Activated T-cell treated with anti-CD3 and anti-CD28 coated beads for 4 hours (primary cell): ENCODE data around the gene KRT74.

ENCODE experiments used
- DNase-seq: peaks from one replicate; pipeline ENCODE4 v3.0.0-alpha.2; 2020

The KRT74 gene

DNA sequence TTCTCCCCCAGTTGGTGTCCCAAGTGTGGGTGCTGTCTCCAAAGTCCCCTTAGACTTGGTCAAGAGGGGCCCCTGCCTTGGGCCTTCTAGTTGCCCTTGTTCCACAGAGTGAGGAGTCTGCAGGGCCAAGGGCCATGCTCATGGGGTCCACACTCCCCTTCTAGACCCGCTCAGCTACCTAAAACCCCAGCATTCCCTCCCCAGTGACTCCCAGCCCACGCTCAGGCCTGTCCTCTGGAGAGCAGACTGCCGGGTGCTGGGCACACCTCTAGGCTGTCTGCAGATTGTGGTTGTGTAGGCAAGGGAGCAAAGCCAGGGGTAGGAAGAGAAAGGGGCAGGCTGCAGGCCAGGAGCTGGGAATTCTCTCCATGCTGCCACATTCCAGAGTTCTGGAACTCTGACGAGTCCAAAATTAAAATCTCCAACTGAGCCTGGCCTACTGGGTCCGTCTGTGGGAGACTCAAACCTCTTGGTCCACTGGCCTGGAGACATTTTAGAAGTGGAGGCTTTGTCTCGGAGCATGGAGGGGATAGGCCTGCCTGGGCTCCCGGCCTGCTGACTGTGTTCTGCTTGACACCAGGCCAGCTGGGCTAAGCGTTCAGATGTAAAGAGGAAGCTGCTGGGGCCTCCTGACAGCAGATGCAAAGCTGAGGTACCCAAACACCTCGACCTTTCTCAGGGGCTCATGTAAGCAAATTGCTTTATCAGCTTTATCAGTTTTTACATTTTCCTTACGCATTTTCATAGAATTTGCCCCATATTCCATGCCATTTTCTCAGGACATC is 39.8 kb downstream of the KRT74 start:
- DNase-seq: no peak

DNA sequence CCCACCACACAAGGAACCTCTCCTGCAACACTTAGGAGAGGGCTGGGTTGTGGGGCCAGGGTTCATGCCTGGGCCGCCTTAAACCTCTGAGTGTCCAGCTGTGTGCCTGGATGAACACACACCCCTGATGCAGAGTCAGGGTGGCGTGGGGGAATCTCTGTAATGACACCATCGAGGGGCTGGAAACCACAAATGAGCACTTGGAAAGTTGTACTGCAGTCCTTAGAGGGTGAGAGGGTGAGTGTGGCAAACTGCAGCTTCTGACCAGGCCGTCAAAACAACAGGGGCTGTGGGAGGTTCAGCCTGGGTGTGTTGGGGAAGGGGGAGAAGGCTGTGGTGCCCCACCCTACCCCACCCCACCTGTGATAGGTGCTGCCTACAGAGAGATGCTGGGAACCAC is 41.0 kb downstream of the KRT74 start:
- DNase-seq: no peak

DNA sequence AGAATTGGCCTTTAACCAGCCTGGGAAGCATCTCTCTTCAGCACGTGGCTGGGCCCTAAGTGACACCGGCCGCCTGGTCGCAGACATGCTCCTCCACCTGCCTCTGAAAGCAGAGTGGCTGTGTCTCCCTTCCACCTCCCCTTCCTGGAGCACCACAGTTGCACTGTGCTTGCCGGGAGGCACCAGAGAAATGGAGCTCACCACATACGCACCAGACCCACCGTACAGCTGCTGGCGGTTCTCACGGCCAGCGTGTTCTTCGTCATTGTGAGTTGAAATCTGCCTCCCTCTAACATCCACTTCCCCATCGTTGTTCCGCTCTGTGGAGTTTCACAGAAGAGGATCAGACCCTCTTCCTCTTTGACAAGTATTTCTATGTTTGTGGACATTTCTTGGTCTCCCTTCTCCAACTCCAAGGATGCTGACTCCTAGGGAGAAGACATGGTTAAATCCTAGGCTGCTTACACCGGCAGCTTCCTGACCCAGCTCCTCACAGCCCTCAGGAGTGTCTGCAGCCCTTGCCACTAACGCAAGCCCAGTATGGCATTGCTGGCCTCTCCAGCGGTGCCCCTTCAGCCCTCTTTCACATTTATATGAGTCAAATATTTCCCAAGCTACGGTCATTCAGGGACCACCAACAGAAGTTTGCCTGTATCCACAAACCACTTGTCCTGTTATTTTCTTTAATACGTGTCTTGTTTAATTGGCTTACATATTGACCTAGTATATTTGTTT is 41.9 kb downstream of the KRT74 start:
- DNase-seq: no peak

DNA sequence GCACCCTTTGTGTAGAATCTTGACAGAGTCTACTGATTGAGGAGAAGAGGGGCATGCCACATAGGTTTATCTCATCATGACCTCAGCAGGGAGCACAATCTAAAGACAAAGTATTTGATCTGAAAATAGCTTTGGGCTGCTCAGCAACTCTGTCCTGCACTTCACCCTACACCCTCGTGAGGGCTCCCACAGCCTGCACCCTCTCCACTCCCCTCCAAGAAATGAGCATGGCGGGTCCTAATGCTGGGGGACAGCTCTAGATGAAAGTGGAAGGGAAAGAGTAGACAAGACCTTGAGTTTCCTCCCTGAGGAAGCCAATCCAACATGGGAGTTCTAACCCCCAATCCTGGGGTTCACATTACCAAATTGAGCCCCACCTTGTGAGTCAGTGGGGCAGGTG is 42.7 kb downstream of the KRT74 start:
- DNase-seq: no peak

DNA sequence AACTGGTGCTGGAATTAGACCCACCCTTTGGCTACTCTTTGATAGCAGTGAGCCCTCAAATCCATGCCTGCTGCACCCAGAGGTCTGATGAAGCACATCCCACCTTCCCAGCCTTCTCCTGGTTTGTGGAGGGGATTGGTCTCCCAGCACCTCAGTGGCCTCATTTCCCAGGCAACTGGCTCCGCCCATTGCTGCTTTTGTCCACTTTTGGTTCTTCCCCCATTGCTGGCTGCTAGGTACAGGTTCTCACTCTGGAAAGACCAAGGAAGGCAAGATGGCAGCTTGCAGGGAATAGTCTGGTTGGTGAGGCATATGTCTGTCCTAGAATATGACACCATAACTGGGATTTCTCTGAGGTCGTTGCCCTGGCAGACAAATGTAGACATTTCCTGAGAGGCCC is 43.3 kb downstream of the KRT74 start:
- DNase-seq: no peak

DNA sequence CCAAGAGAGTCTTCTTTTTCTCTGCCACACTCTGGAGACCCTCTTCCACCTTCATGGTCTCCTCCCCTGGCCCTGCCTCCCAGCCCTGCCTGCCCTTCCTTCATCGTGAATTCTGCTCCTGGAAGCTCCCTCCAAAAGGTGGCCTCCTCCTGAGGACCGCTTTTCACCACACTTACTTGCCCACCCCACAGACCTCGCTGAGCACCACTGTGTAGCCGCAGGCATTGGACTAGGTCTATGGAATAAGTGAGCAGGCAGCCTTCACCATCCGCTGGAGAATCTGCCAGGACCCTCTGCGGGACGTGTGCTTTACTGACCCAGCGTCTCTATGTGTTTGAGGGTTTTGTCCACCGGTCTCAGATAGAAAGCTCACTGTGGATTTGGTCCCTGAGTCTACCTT is 43.8 kb downstream of the KRT74 start:
- DNase-seq: no peak

DNA sequence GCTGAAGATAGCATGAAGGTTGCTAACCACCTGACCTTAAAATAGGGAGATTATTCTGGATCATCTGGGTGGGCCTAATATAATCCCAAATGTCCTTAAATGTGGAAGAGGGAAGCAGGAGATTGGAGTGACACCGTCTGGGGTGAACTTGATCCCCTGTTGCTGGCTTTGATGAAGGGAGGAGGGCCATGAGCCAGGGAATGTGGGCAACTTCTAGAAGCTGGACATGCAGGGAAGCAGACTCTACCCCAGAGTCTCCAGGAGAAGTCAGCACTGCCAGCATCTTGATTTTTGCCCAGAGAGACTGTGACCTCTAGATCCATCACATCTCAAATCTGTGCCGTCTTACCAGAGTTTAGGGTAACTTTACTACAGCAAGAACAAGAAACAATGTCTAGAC is 44.2 kb downstream of the KRT74 start:
- DNase-seq: no peak

DNA sequence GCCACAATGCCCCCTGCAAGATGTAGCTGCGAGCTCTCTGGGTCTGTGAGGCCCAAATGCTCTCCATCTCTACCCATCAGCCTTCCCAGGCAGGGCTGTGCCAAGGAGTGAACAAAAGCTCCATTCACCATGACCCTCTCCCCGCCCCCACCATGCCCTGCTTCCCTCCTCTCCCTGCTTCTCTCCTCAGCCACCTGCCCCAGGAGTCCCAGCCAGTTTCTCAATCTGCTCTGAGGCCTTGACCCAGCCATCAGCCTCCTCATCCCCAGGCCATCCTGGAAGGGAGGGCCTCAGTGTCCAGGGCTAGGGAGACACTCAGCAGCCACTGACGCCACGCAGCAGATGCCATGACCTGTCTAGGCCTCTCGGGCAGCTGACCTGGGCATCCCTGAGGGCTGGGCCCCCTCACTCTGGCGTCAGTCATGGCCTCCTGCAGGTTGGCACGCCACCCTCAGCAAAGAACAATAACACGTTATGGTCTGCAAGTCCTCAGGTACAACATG is 45.0 kb downstream of the KRT74 start:
- DNase-seq: no peak

DNA sequence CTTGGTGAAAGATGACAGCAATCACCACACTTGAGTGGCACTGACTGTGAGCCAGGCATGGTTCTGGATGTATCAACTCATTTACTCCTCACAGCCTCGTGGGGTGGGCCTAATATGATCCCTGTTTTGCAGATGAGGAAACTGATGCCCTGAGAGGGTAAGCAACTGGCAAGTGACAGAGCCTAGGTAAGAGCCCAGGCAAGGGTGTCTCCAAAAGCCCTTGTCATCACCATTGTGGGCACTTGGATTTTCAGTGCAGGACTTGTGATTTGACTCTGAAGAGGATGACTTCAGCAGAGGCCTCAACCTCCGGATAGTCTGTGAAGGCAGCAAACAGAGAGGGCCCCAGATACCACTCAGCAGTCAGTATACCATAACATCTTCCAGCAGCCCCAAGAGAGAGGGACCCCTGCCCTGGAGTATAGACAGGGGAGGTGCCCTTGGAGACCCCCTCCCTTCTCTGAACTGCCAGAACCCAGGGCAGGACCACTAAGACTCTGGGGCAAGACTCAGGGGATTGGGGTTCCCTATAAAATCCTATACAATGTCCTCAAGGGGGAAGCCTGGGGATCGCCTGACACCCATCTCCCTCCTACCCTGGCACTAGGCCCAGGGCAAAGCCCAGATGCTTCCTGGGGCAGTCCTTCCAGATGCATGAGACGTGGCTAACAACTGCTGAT is 46.4 kb downstream of the KRT74 start:
- DNase-seq: no peak

DNA sequence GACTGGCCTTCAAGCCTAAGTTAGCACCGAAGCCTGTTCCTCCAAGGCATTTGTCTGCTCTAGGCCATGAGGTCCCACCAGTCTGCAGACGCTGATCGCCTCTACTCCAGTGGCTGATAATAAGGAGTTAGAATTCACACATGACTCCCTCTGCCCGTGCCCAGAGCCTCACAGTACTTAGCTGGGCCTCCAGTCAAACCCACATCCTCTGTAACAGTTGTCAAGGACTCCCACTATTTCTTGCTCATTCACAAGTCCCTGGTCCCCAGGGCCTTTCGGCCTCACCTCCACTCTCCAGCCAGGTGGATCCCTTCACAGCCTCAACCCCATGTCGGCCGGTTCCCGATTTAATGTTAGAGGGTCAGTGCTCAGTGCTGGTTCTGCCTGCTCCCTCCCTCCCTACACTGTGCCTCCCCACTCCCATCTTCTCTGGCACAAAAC is 47.1 kb downstream of the KRT74 start:
- DNase-seq: no peak

DNA sequence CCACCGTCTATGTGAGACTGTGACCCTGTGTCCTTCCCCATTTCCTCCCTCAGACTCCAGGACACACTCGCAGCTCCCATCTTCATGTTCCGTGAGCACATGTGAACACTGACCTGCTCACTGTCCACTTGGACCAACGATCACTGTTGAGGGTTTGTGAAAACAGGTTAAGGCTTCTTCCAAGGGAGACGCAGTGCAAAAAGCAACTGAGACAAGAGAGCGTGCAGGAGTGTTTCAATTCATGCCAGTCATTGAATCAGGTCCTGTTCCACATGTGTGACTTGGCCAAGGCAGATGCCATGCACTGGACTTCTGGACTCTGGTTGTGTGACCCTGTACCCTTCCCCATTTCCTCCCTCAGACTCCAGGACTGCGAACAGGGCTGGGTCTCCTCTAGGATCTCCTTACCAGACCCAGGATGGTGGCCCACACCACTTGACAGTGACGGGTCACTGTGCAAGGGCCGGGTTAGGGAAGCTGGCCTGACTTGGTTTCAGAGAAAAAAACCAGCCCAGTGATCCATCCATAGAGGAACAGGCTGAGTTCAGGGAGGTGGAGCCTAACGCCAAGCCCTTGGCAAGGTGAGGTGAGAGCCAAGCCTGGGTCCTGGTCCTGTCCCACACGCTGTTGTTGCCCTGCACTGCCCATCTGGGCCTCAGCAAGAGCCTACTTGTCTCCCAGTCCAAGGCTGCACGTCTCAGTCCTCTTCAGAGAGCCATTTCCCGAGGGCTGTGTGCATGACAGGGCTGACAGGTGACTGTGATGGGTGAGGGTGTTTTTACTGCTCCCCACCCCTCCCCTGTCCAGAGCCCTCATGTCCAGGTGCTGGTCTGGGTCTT is 47.8 kb downstream of the KRT74 start:
- no peak for DNase-seq

DNA sequence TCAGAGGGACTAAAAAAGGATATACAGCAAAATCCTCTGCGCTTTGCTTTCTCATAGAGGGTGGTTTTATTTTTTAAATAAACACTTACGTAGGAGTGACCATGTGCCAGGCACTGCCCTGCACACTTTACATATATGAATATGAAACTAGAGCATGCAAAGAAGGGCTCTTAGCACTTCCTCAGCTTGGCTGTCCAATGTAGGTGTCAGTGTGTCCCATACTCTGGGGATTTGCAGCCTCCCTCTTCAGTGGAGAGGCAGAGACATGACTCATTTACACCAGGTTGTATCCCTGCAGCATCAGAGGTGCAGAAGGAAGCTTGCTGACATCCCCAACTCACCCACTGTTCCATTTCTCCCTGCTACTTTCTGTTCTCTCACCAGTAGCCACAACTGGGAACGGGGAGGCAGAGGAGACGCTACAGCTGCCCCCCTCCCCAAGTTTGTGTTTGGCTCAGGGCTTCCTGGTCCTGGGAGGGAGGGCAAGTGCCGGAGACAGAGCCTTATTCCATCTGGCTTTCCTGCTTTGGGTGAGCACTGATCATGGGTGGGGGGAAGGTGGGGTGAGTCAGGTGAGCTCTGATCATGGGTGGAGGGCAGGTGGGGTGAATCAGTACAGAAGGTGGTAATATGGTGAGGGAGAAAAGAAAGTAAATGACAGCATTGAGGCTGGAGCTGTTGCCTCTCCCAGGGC is 48.6 kb downstream of the KRT74 start:
- no peak for DNase-seq

DNA sequence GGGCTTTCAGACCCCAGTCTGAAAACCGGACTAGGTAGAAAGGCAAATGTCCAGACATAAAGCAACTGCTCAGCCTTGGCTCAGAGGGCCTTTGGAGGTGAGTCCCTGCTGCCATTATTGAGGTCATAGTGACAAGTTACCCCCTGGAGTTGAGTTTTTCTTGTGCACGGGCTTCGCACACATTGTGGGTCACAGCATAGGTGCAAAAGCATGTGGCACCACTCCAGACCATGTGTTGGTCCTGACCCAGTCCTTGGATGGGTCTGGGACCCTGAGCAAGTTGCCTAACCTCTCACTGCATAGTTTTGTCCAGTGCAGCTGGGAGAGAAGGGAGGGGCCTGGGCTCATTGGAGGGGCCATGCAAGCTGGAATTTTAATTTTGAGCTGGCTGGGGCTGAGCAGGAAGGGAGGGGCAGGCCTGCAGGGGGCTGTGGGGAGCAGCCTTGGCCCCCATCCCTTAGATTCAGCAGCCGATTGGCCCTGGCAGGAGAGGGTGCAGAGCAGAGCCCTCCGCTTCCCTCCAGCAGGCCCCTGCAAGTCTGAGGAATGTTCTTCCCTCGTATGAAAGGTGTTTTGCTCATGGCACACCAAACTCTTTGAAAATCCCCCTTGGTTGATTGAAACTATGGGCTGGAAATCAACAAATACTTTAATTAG is 49.3 kb downstream of the KRT74 start:
- no peak for DNase-seq

DNA sequence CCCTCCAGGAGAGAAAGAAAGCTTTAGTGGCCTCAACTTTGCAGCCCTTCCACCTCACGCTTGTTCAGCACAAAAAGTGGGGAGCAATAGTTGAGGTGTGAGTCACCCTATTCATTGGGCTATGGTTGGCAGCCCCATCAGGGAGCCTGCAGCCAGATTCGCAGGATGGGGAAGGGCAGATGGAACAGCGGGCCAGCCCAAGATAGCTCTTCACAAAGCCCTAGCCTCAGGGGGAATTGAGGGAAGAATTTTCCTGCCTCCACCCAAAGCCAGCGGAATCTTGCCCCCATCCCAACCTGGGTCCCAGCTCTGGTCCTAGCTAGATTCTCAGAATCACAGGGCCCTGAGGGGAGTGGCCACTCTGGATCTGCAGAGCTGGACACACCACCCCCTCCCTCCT is 49.8 kb downstream of the KRT74 start:
- no peak for DNase-seq

DNA sequence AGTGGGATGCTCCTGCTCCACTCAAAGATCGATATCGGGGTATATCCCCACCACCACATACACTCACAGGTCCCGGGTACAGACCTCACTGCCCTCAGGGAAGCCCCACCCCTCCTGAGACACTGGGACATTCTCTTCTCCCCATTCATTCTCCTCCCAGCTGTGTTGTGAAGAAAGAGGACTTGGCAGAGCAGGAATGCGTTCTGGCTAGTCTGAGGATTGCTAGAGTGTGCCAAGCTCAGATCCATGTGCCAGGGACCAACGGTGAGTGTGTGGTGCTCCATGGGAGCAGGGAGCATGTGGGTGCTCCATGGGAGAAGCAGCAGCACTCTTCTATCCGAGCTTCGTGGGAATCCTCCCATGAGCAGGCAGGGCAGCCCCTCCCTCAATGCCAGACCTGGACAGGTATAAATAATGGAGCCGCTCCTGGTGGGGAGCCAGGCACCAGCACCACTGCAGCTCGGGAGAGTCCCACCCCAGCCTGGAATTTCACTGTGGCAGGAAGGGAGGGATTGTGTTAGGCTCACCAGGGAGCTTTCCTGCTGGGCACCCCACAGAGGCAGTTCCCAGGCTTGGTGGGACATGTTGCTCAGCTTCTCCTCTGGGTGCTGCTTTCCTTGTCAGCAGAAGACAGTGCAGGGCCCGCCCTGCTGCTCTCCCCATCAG is 51.2 kb downstream of the KRT74 start:
- no peak for DNase-seq

DNA sequence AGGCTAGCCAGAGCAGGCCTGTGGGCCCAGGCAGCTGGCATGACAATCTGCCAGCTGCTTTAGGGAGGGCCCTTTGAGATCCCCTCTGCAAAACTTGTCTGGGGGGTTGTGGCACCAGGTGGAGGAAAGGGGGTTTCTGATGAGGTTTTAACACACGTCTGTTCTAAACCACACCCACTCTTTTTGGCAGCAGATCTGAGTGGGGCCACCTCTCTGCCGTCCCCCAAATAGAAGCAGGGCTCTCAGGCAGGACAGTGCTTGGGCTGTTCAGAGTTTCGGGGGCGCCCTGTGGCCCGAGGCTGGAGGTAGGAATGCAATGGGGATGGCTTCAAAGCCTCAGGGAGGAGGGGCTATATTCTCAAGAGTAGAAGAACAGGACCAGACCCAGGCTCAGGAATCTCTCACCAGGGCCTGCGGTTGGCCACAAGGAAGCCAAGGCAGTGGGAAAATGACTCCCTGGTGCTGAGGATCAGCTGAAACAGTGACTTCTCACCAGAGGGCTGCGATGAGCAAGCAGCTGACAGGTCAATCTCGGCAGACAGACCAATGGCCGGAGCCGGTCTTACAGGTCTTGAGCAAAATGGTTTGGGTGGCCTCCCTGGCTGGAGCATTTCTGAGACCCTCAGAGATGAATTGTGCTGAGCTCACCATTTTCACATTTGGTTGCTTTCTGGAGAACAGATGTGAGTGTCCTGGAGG is 51.9 kb downstream of the KRT74 start:
- DNase-seq: no peak

DNA sequence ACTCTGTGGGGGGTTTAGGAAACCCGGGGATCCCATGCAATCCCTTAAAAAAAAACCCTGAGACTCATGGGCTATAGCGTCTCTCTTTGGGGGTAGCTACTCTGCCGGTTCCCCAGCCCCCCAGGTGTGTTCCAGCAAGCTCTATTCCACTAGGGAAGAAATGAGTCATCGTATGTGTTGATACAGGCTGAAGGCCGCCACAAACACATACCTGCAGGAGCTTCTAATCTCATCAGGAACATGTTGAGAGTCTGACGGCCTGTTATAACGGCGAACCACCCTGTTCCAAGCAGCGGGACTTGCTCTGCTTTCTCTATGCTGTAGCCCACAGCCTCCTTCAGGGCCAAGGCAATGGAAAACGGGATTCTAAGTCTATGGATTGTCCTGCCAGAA is 52.5 kb downstream of the KRT74 start:
- DNase-seq: no peak

DNA sequence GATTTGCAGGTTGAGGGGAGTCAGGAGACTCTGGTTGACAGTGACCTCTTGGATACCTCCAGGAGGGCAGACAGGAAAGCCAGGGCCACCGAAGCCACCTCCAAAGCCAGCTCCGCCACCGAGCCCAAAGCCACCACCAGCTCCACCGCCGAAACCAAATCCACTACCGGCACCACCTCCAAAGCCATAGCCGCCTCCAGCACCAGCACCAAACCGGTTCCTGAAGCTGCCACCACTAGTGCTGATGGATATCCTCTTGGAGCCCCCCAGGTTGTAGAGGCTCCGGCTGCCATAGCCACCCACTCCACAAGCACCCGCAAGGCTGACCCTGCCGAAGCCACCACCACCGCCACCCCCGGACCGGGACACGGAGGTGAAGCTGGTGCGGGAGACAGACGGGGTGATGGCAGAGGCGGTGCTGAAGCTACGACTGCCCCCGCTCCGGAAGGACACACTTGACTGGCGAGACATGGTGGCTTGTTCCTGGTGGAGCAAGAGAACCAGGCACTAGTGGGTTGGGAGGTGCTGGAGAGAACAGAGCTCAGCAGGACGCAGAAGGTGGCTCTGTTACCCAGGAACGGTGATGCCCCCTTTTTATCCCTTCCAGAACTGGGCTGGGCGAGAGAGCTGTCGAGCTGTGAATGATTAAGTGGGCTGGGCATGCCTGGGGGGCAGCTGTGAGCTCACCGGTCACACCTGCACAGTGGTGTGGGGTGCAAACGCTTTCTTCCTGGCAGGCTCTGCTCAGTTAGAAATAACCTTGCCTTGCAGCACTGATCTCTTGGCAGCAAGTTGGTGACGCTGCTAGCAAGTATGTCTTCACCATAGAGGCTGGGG is 53.6 kb downstream of the KRT74 start, which contains the start of gene KRT5:
Gene KRT5, minus strand, starts transcription at position 569 of the 837 bp plus-strand sequence. Its CDS starts 98 bp downstream, at position 471.
- DNase-seq: no peak

DNA sequence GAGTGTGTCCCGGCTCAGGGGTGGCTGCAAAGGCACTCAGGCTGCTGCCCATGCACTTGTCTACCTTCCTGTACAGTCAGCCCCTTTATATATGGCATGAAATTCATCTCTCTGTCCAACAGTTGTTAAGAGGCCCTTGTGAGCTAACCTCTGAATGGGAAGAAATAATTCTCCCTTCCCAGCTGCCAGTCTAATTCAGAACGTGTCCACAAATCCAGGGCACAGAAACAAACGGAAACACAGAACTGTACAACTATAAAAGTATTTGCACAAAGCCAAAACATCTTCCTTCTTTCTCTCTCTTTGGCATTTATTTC is 54.3 kb downstream of the KRT74 start:
- DNase-seq: no peak
